Activated CD4-positive, alpha-beta T cell treated with anti-CD3 and anti-CD28 coated beads for 48 hours (primary cell): Measurements from ENCODE around the gene MPV17L2.

Experiments used
- DNase-seq: peaks from one replicate; pipeline ENCODE4 v3.0.0-alpha.2; 2020

The MPV17L2 gene

GRCh38 chr19:18218600-18218999 lies 25.6 kb downstream of the MPV17L2 start:
- DNase-seq = no peak

- DNase-seq = no peak
Measured at GRCh38 chr19:18219911-18220631, 27.1 kb downstream of the MPV17L2 start.

GRCh38 chr19:18220632-18221275 lies 27.7 kb downstream of the MPV17L2 start:
- DNase-seq = no peak

GRCh38 chr19:18221815-18222725 lies 29.1 kb downstream of the MPV17L2 start:
- no peak for DNase-seq

- DNase-seq = peak; percentile 65
Measured at GRCh38 chr19:18223860-18224524, 31.0 kb downstream of the MPV17L2 start.

GRCh38 chr19:18224525-18225354 lies 31.7 kb downstream of the MPV17L2 start:
- peak; percentile 98 for DNase-seq

- DNase-seq = no peak
Measured at GRCh38 chr19:18225355-18225701, 32.3 kb downstream of the MPV17L2 start.

- DNase-seq = no peak
Measured at GRCh38 chr19:18225702-18226468, 32.9 kb downstream of the MPV17L2 start, which contains the start of gene PDE4C. Gene PDE4C, minus strand, starts transcription at chr19:18226438. Its CDS starts 23 bp downstream, at chr19:18226415.

GRCh38 chr19:18226956-18227780 lies 34.1 kb downstream of the MPV17L2 start:
- no peak for DNase-seq

- no peak for DNase-seq
Measured at GRCh38 chr19:18227781-18228271, 34.8 kb downstream of the MPV17L2 start.

- DNase-seq = no peak
Measured at GRCh38 chr19:18229474-18229873, 36.5 kb downstream of the MPV17L2 start.

GRCh38 chr19:18229915-18230314 lies 36.9 kb downstream of the MPV17L2 start:
- no peak for DNase-seq

- DNase-seq = no peak
Measured at GRCh38 chr19:18230941-18231734, 38.1 kb downstream of the MPV17L2 start.

- no peak for DNase-seq
Measured at GRCh38 chr19:18231775-18232174, 38.8 kb downstream of the MPV17L2 start.

- DNase-seq = peak; percentile 31
Measured at GRCh38 chr19:18232540-18233223, 39.7 kb downstream of the MPV17L2 start.

- peak; percentile 67 for DNase-seq
Measured at GRCh38 chr19:18233224-18233825, 40.3 kb downstream of the MPV17L2 start.

GRCh38 chr19:18234194-18234593 lies 41.2 kb downstream of the MPV17L2 start:
- no peak for DNase-seq

- no peak for DNase-seq
Measured at GRCh38 chr19:18239303-18239702, 46.3 kb downstream of the MPV17L2 start.
